Measurements from ENCODE around the gene UNC13B.

DNA sequence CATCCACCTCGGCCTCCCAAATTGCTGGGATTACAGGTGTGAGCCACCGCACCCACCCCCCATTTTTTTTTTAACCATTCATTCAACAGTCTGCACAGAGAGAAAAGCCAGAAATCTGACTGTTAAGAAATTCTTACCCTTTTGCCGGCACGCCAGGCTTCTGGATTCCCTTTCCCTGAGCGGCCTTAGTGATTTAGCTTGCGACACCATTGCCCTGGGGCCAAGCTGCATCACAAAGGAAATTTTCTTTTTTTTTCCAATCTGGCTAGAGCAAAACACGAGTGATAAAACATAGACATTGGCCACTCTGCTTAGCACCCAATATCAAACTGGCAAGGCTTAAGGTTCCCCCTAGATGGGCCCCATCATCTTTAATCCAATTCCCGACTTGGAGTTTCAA lies 24.9 kb upstream of the UNC13B start:
- TF ChIP-seq, protein P1, sequence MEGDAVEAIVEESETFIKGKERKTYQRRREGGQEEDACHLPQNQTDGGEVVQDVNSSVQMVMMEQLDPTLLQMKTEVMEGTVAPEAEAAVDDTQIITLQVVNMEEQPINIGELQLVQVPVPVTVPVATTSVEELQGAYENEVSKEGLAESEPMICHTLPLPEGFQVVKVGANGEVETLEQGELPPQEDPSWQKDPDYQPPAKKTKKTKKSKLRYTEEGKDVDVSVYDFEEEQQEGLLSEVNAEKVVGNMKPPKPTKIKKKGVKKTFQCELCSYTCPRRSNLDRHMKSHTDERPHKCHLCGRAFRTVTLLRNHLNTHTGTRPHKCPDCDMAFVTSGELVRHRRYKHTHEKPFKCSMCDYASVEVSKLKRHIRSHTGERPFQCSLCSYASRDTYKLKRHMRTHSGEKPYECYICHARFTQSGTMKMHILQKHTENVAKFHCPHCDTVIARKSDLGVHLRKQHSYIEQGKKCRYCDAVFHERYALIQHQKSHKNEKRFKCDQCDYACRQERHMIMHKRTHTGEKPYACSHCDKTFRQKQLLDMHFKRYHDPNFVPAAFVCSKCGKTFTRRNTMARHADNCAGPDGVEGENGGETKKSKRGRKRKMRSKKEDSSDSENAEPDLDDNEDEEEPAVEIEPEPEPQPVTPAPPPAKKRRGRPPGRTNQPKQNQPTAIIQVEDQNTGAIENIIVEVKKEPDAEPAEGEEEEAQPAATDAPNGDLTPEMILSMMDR (IDR thresholded peaks at IDR 0.05 in 2 of 3, conservative IDR thresholded peaks at IDR 0.05 in 1 of 3; ENCODE audit: borderline replicate concordance in 1 of 3, insufficient read depth in 1 of 3, low read depth in 2 of 3, low read length in 2 of 3): no peak
- TF ChIP-seq POLR2AphosphoS5 (IDR thresholded peaks at IDR 0.05; ENCODE audit: low read depth, low read length): no peak
- no peak for TF ChIP-seq ZNF274 (IDR thresholded peaks at IDR 0.05; ENCODE audit: low read depth, low read length)
- no peak for TF ChIP-seq POLR2A (IDR thresholded peaks at IDR 0.05; ENCODE audit: borderline replicate concordance, extremely low read depth, insufficient read depth, insufficient read length)
- TF ChIP-seq EZH2 (IDR thresholded peaks at IDR 0.05): no peak
- no peak for TF ChIP-seq RAD21 (IDR thresholded peaks at IDR 0.05; ENCODE audit: low read depth)
- TF ChIP-seq CBX3 (IDR thresholded peaks at IDR 0.05; ENCODE audit: low read depth): no peak
- TF ChIP-seq EZH2phosphoT487 (IDR thresholded peaks at IDR 0.05; ENCODE audit: borderline replicate concordance): no peak
- TF ChIP-seq FOSL1 (IDR thresholded peaks at IDR 0.05; ENCODE audit: low read depth): no peak
- TF ChIP-seq, protein P2, sequence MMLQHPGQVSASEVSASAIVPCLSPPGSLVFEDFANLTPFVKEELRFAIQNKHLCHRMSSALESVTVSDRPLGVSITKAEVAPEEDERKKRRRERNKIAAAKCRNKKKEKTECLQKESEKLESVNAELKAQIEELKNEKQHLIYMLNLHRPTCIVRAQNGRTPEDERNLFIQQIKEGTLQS (IDR thresholded peaks at IDR 0.05): no peak
- no peak for TF ChIP-seq EGR1 (IDR thresholded peaks at IDR 0.05; ENCODE audit: low read depth)
